HG02798 (cell line): ENCODE measurements around the gene TMEM171.

ENCODE experiments used
- ATAC-seq: cut with Tn5 transposase; IDR thresholded peaks from one replicate; pipeline ENCODE4 v1.9.1; 2021; ENCODE audit warnings: mild to moderate bottlenecking; ENCODE audit not compliant: unreplicated experiment, poor library complexity

Gene TMEM171

DNA sequence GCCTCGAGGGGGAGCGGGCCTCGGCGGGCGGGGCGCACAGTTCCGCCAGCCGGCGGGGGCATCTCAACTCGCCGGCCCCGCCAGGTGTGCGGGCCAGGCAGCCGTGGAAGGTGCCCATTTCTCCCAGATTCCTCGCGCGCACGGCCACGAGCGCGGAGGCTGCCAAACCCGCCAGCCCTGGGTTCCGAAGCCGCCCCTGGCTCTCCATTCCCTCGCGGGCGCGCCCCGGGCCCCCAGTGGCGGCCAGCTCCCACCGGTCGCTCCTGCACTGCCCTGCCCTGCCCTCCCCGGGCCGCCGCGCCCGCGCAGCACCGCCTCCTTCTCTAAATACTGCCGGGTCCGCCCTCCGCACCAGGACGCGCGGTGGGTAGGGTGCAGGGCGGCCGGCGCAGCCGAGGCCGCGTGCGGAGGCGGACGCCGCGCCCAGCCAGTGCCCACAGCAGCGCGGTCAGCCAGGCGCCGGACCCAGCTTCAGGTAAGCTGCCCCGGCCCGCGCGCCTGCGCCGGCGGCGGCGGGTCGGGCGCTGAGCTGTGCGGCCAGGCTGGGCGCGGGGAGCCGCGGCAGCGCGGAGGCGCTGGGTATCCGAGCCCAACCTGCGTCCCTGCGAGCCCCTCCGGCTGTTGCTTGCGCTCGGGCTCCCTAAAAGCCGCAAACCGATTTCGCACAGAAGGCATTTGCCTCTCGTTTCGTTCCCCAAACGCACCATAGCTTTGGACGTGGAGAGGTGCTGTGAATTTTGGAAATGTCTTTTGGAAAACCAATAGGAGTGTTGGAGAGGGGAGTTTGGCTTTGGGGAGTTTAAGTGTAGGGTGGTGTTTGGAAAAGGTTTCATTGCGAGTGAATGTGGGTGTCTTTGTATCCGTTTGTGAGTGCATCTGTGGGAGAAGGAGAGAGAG is at the start of gene TMEM171:
Gene TMEM171 (plus strand): TSS at position 354 of the 897 bp plus-strand sequence. CDS start 2,799 bp downstream, outside the sequence.
- ATAC-seq, result no peak

DNA sequence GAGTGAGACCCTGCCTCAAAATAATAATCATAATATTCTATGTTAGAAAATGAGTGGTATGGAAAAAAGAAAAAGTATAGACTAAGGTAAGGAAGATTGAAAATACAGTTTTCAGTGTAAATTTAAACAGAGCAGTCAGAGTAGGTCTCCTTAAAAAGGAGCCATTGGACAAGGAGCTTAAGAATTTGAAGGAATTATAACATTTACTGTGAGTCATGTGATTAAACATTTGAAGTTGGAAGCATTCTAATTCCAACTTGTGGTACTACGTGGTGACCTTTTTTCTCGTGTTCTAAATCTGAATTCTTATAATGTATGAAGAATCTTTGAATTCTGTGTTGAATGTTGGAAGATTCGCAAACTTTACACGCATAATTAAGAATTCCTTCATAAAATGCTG is 39.3 kb upstream of the TMEM171 start:
- no peak for ATAC-seq

DNA sequence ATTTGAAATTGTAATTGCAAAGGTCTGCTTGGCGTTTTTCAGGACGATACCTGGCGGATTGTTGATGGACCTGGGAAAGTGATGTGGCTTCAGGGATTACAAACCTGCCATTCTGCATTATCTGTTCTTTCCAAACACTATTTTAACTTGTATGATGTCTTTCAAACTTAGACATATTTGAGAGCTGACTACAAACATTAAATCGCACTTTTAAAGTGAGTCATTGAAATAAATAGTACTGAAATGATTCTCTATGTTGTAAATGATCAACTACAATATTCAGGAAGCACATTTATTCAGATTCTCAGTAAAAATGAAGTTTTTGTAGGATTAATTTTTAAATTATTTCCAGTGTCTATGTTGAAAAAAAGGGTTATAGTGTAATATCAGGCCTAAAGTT is 32.3 kb upstream of the TMEM171 start:
- no peak for ATAC-seq

DNA sequence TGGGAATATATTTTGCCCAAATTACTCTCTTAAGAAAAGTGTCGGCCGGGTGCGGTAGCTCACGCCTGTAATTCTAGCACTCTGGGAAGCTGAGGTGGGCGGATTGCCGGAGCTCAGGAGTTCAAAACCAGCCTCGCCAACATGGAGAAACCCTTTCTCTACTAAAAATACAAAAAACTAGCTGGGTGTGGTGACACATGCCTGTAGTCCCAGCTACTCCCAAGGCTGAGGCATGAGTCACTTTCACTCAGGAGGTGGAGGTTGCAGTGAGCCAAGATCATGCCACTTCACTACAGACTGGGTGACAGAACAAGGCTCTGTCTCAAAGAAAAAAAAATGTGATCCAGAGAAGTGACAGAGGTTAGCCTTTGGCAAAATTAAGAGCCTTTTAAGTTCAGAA is 26.4 kb upstream of the TMEM171 start:
- no peak for ATAC-seq

DNA sequence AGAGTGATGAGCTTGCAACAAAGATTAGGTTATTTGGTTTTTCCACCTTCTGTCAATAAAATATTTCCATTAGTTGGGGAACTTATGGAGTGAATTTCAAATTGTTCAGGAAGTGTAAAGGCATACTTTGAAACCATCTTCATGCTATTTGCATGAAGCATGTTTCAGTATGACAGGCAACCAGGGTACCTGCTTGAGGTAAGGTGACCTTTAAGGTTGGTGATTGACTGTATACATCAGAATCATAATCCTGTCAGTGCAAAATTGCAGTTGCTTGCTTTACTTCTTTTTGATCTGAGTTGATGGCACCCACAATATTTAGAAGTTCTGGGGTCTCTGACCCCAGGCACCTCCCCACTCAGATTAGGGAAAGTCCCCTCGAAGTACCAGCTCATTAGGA is 26.0 kb upstream of the TMEM171 start:
- ATAC-seq, result no peak

DNA sequence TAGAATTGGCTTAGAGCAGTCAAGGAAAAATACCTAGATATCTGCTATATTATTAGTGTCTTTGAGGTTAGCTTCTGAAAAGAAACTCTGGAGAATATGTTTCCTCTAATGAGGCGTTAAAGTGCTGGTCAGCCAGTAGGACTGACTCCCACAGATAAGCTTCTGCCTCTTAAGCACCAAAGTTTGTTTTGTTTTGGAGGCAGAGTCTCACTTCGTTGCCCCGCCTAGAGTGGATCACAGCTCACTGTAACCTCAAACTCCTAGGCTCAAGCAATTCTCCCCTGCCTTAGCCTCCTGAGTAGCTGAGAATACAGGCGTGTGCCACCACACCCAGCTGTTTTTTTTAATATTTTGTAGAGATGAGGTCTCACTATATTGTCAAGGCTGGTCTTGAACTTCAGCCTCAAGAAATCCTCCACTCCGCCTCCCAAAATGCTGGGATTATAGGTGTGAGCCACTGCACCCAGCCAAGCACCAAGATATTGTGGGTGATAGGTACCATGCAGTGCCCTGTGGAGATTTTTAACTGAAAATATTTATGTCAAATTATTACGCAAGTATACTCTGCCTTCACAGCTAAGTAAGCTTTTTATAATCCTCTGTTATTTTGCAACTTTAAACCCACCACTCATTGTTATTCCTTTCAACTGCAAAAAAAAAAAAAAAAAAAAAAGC is 24.7 kb upstream of the TMEM171 start:
- no peak for ATAC-seq

DNA sequence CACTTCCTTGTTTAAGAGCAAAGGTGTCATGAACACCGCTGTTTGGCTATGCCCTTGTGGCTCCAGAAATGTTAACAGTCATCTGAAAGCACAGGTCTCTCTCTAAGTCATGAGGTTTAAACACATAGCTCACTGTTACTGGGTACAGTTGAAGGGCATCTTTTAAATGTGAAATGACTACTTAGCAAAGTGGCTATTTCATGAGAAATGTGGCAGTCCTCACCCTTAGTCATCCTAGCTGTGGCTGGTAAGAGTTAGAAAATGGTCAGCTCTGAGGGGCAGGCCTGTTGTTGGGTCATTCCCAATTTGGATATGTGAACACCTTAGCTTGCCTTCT is 24.2 kb upstream of the TMEM171 start:
- no peak for ATAC-seq

DNA sequence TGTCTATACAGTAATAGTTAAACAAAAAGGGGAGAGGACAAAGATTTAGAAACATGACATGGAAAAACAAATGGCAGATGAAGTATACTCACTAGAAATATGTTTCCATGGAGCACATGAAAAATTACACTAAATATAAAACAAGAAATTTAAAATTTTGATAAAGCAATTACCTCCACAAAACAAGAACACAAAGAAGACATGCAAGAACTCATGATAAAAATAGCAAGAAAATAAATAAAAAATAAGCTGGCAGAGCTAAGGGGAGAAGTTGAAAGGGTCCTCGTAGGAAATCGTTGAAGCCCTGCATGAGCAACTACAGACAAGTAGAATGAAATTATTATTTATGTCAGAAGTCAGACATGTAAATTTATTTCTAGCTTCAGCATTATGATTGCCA is 22.6 kb upstream of the TMEM171 start:
- no peak for ATAC-seq

- ATAC-seq, result no peak
These were observed 20.3 kb upstream of the TMEM171 start for GRCh38 chr5:73100109-73100508.

DNA sequence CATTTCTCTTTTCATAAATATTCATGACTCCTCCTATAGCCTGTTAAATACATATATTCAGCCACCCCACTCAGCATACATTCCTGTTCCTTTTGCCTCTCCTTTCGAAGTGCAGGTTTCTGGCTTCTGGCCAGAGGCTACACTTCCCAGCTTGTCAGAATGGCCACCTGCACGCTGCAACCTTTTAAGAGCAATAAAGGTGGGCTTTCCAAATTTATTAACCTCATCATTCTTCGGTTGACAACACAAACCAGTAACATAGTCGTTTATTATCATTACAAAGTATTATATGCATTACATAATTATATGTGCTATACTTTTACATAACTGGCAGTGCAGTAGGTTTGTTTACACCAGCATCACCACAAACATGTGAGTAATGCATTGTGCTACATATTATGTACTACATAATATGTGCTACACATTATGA is 16.5 kb upstream of the TMEM171 start:
- ATAC-seq, result no peak

DNA sequence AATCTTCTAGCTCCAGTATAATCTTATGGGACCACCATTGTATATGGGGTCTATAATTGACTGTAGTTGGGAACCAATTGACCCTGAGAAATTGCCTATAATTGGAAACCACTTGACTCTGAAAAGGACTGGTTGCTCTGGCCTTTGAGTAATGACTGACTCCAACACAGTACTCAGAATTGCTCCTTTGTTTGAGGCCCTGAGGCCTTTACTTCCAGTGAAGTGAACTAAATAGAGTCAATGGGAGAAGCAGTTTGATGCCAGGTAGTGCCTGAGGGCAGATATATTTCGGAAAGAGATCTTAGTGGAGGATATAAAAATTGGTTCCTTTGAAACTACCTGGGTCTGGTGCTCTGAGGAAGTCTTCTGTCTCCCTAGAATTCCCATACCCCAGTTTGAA is 16.0 kb upstream of the TMEM171 start:
- no peak for ATAC-seq

GRCh38 chr5:73106335-73106734 is 14.0 kb upstream of the TMEM171 start:
- no peak for ATAC-seq

GRCh38 chr5:73110190-73110589 is 10.2 kb upstream of the TMEM171 start:
- ATAC-seq, result no peak

DNA sequence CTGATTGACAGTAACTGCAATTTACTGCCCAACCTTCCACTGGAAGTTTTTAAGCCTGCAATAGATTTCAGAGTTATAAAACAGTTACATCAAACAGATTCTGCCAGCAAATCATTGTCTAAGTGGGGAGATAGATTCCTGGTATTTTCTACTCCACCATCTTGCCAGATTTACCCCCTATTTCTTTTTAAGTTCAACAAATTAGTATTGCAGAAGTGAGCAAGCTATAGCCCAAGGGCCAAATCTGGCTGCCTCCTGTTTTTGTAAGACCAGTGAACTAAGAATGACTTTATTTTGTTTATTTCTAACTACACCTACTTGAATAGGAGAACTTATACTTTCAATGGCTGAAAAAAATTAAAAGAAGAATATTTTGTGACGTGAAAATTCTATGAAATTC is 8.8 kb upstream of the TMEM171 start:
- no peak for ATAC-seq

GRCh38 chr5:73112359-73112758 is 8.0 kb upstream of the TMEM171 start:
- no peak for ATAC-seq

DNA sequence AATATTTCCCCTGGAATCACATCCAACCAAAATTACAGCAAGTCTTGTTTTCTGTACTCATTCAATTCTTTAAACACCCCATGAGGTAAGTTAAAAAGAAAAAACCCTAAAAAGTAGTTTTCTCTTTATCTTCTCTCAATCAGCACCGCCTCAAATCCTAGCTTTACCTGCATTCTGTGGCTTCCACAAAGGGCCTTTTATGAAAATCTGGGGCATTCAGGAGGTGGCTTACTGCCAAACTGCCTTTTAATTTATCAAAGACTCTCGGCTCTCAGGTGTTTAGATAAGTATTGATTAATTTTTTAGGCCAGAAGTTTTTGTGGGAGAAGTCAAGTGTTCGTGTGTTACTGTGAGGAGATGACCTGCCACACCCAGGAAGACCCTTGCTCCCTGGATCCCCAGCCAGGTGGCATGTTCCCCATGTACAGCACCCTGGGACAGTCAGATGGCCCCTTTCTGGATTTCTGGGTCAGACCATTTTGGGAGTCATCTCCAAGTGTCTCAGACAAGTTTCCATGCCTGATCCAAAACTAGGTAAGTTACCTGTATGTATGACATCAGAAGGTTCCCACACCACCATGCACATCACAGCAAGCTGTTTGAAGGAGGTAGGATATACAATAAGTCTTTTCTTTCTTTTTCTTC is 6.2 kb upstream of the TMEM171 start:
- no peak for ATAC-seq

DNA sequence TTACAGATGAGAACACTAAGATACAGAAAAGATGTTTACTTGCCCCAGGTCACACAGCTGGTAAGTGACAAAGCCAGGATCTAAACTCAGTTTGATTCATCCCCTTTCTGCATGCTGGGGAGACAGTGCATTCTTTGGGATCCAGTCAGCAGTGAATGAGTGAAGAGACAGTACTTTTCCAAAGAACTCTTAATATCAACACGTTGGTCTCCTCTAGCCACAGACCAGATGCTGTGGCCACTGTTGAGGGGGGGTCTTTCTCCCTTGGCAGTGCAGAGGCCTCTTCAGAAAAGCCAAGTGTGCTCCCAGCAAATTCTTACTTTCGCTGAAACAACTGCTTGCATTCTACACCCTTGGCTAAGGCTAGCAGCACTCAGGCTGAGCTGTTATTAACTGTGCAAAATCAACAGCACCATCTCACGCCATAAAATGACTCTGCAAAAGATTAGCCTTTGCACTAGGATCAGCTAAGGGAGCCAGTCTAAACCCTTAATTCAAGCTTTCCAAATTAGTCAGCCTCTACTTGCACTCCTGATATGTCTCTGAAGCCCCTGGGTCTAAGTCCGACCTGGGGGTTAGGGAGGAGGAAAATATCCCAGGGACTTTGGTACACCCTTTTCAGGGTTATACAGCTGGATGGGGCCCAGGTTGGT is 4.8 kb upstream of the TMEM171 start:
- no peak for ATAC-seq

DNA sequence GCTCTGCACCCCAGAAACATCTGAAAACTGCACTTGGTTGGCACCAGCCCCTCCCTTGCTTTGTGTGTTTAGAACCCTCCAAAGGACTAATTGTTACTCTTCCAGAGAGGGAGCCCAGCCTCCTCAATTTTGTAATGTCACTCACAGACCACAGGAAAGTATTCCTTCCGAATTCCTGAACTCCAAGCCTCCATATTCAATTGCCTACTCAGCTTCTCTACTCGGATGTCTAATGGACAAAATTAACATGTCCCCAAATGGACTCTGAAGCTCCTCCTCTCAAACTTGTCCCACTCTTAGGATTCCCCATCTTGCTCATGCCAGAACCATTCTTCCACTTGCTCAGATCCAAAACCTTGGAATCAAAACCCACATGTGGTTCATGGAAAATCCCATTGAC is 3.9 kb upstream of the TMEM171 start:
- no peak for ATAC-seq

- ATAC-seq, result no peak
These were observed 3.2 kb upstream of the TMEM171 start for GRCh38 chr5:73117088-73117740.

DNA sequence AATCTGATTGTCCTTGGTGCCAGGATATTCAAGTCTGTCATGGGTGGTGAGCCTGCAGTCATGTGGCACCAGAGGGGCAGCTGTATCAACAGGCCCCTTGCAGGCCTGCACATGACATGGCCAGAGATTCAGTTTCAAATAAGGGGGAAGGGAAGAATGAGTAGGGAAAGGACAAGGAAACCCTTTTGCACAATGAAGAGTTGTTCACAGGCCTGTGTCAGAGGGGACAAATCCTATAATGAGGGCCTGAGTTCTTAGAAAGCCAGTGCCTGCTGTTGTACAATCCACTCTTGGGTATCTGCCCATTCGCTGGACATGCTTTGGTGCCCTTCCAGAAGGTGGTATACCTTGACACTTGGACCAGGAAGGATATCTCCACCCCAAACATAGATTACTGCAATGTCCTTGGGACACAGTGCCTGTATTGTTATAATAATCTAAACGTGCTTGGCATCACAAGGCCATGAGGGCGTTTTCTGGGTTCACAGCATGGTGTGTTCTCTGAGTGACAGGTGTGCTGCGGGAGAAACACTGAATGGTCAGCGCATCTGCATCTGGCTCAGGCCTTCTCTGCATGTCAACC is 1.9 kb upstream of the TMEM171 start:
- ATAC-seq, result no peak
